Mesothelial cell of epicardium (in vitro differentiated cells): ENCODE measurements around the gene CXADR. TPM values are rescaled to one million over a fixed set of nuclear protein-coding genes. Genes with fewer than 3 reads are reported as not detected.
A peak's percentile ranks its signal among the peaks of the same experiment; 100 is the strongest.

Experiments
- DNase-seq, 2 experiments: peaks; one replicate each; pipeline ENCODE4 v3.0.0; 2021; ENCODE audit warnings: low spot score in 2 of 2; ENCODE audit not compliant: unreplicated experiment in 2 of 2
- H3K27ac Mint-ChIP-seq: 2 replicates; pipeline ENCODE4 v1.8.0; 2021; ENCODE audit warnings: mixed read lengths
- H3K27me3 Mint-ChIP-seq: 2 replicates; pipeline ENCODE4 v1.8.0; 2021; ENCODE audit warnings: low read depth, mixed read lengths
- H3K36me3 Mint-ChIP-seq: 2 replicates; pipeline ENCODE4 v1.8.0; 2021; ENCODE audit warnings: mixed read lengths
- H3K4me1 Mint-ChIP-seq: 2 replicates; pipeline ENCODE4 v1.8.0; 2021; ENCODE audit warnings: mixed read lengths
- H3K4me3 Mint-ChIP-seq: 2 replicates; pipeline ENCODE4 v1.8.0; 2021; ENCODE audit warnings: mild to moderate bottlenecking, moderate library complexity, mixed read lengths
- H3K9me3 Mint-ChIP-seq: 2 replicates; pipeline ENCODE4 v1.8.0; 2021; ENCODE audit warnings: mixed read lengths
- CTCF ChIP-seq: fragments of 200-600 bp; sonication (generic); IDR thresholded peaks from one replicate; pipeline ENCODE4 v1.5.0; 2021; ENCODE audit warnings: antibody characterized with exemption; ENCODE audit not compliant: unreplicated experiment
- total RNA-seq: library from RNA; stranded (reverse); gene quantifications from 3 replicates; pipeline ENCODE4 v1.2.1, GENCODE V29; 2021

The CXADR gene
- 36.8 to 41.0 TPM (median 37.5 TPM) in 3 replicates for total RNA-seq

GRCh38 chr21:17512253-17513213, at the start of gene CXADR:
Gene CXADR, plus strand, starts transcription at chr21:17513043. Its CDS starts 87 bp downstream, at chr21:17513130.
- H3K27ac Mint-ChIP-seq = peak within 1 kb of the TSS; percentile 98
- peak; percentile 86 to 90 for DNase-seq

GRCh38 chr21:17466166-17466565, 46.7 kb upstream of the CXADR start:
- Mint-ChIP-seq H3K4me3 (no peak overlapping the region), H3K9me3 (no peaks in the 10 kb centered on the region), H3K36me3 (no peaks in the 10 kb centered on the region), H3K27me3 (no peaks in the 10 kb centered on the region), H3K4me1 (peaks cover 23% of the 10 kb centered on the region), H3K27ac (no peak overlapping the region)
- TF ChIP-seq CTCF = no peak
- DNase-seq = no peak

More at GRCh38 chr21:17512253-17513213, at the start of gene CXADR:
- peak within 1 kb of the TSS; percentile 90 for H3K4me3 Mint-ChIP-seq
- H3K9me3 Mint-ChIP-seq = no peaks in the 10 kb centered on the region
- H3K27me3 Mint-ChIP-seq = peaks cover 19% of the 10 kb centered on the region
- H3K36me3 Mint-ChIP-seq = no peaks in the 10 kb centered on the region
- peaks cover 24% of the 10 kb centered on the region for H3K4me1 Mint-ChIP-seq
- TF ChIP-seq CTCF = peak; percentile 69

DNA sequence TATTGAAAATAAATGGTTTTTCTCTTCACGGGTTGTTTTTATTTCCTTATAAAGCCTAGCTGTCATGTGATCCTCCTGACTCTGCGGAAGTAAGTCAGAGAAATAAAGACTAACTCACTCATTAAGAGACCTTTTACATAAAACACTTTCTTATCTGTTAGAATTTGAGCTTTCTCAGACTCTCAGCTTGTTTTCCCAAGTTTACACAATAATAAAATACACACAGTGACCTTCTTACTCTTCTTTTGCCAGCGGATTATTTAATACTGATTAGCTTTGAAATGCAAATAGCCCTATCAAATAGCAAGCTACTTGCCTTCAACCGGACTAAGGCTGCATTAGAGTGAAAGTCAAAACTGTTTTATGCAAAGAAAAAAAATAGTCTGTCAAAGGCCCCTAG, 45.5 kb upstream of the CXADR start:
- H3K27ac Mint-ChIP-seq = peak overlapping the region; percentile 88
- no peaks in the 10 kb centered on the region for H3K9me3 Mint-ChIP-seq
- peak overlapping the region; percentile 64 for H3K4me3 Mint-ChIP-seq
- no peaks in the 10 kb centered on the region for H3K27me3 Mint-ChIP-seq
- H3K4me1 Mint-ChIP-seq = peaks cover 24% of the 10 kb centered on the region
- H3K36me3 Mint-ChIP-seq = no peaks in the 10 kb centered on the region
- no peak for TF ChIP-seq CTCF
- no peak for DNase-seq

DNA sequence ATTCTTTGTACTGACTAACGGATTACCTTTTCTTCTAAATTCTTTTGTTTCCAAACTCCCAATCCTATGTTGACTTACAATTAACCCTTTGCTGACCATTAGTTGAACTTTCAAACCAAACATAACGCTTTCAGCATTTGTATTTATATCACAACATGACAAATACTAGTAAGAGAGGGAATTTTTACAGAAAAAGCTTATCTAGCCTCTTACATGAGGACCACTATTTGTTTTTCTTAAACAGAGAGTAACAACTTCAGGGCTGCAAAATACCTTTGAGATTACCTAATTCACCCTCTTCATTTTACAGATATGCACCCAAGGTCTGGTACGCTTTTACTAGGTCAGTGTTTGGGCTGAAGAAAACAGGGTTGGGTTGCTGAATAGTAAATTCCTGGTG, 45.0 kb upstream of the CXADR start:
- no peaks in the 10 kb centered on the region for H3K9me3 Mint-ChIP-seq
- H3K4me1 Mint-ChIP-seq = peaks cover 23% of the 10 kb centered on the region
- peak overlapping the region; percentile 88 for H3K27ac Mint-ChIP-seq
- H3K4me3 Mint-ChIP-seq = peak overlapping the region; percentile 64
- H3K27me3 Mint-ChIP-seq = no peaks in the 10 kb centered on the region
- no peaks in the 10 kb centered on the region for H3K36me3 Mint-ChIP-seq
- TF ChIP-seq CTCF = no peak
- DNase-seq = no peak

- no peaks in the 10 kb centered on the region for H3K36me3 Mint-ChIP-seq
- peaks cover 17% of the 10 kb centered on the region for H3K4me1 Mint-ChIP-seq
- no peaks in the 10 kb centered on the region for H3K27me3 Mint-ChIP-seq
- DNase-seq = no peak
- no peak overlapping the region for H3K27ac Mint-ChIP-seq
- H3K9me3 Mint-ChIP-seq = peaks cover under 1% of the 10 kb centered on the region
- TF ChIP-seq CTCF = no peak
- no peak overlapping the region for H3K4me3 Mint-ChIP-seq
Observed at GRCh38 chr21:17468698-17469097, 44.1 kb upstream of the CXADR start.
